Keratinocyte (primary cell): ENCODE results near the gene RNPEP. TPM values are rescaled to one million over a fixed set of nuclear protein-coding genes. Genes with fewer than 3 reads are reported as not detected.

Source experiments
- DNase-seq: peaks from one replicate; pipeline ENCODE4 v3.0.0-alpha.2; 2011; ENCODE audit warnings: low read depth, missing footprints, low spot score
- FAIRE-seq: peaks from 2 replicates; lab custom pipeline; 2011; peaks lifted over from hg19 to GRCh38; lab: Jason Lieb, UNC
- H2AFZ ChIP-seq: 2 replicates; pipeline ENCODE4 v1.6.0; 2012; ENCODE audit warnings: low read length, control low read depth, inconsistent platforms; ENCODE audit not compliant: control insufficient read depth
- H3K27ac ChIP-seq: 2 replicates; pipeline ENCODE4 v1.5.1; 2011; ENCODE audit warnings: low read length; ENCODE audit not compliant: control insufficient read depth, insufficient read depth
- H3K27me3 ChIP-seq: 3 replicates; pipeline ENCODE4 v1.6.0; 2011; ENCODE audit warnings: low read length; ENCODE audit not compliant: control insufficient read depth, insufficient read depth; ENCODE audit errors: extremely low read depth
- H3K36me3 ChIP-seq, 2 experiments: 2 replicates in 1 of 2; 3 replicates in 1 of 2; pipeline ENCODE4 v1.5.1; 2011; ENCODE audit warnings: low read length in 2 of 2, mild to moderate bottlenecking in 1 of 2; ENCODE audit not compliant: control insufficient read depth in 2 of 2, insufficient read depth in 2 of 2; ENCODE audit errors: extremely low read depth in 1 of 2
- H3K4me1 ChIP-seq: 3 replicates; pipeline ENCODE4 v1.5.1; 2011; ENCODE audit warnings: low read length; ENCODE audit not compliant: control insufficient read depth, insufficient read depth; ENCODE audit errors: extremely low read depth
- H3K4me2 ChIP-seq: 3 replicates; pipeline ENCODE4 v1.6.0; 2011; ENCODE audit warnings: low read depth, low read length; ENCODE audit not compliant: control insufficient read depth, insufficient read depth; ENCODE audit errors: extremely low read depth
- H3K4me3 ChIP-seq, 3 experiments: fragments of 200-600 bp in 1 of 3; sonication (generic) in 1 of 3; 2 replicates in 2 of 3; 3 replicates in 1 of 3; pipeline ENCODE4 v1.5.1; 2011 to 2016; ENCODE audit warnings: low read length in 3 of 3, mild to moderate bottlenecking in 3 of 3, control low read depth in 2 of 3, inconsistent platforms in 1 of 3, low read depth in 1 of 3, mixed read lengths in 1 of 3, mixed run types in 1 of 3, moderate library complexity in 1 of 3; ENCODE audit not compliant: control insufficient read depth in 2 of 3, insufficient read depth in 2 of 3; ENCODE audit errors: extremely low read depth in 1 of 3
- H3K79me2 ChIP-seq: 2 replicates; pipeline ENCODE4 v1.6.0; 2012; ENCODE audit warnings: low read length; ENCODE audit not compliant: control insufficient read depth, insufficient read depth
- H3K9ac ChIP-seq: 3 replicates; pipeline ENCODE4 v1.6.0; 2011; ENCODE audit warnings: low read length; ENCODE audit not compliant: control insufficient read depth, insufficient read depth; ENCODE audit errors: extremely low read depth
- H3K9me1 ChIP-seq: 3 replicates; pipeline ENCODE4 v1.6.0; 2011; ENCODE audit warnings: low read length; ENCODE audit not compliant: control insufficient read depth, insufficient read depth; ENCODE audit errors: extremely low read depth
- H3K9me3 ChIP-seq: 2 replicates; pipeline ENCODE4 v1.5.1; 2012; ENCODE audit warnings: low read depth, low read length; ENCODE audit not compliant: control insufficient read depth
- H4K20me1 ChIP-seq: 3 replicates; pipeline ENCODE4 v1.6.0; 2011; ENCODE audit warnings: low read length; ENCODE audit not compliant: control insufficient read depth, insufficient read depth; ENCODE audit errors: extremely low read depth
- EZH2 ChIP-seq: IDR thresholded peaks from one replicate; pipeline ENCODE4 v1.6.1; 2012; ENCODE audit warnings: inconsistent platforms, mild to moderate bottlenecking, low read length, moderate library complexity
- dilution Hi-C: fragments of 300-500 bp; cut with MboI; formaldehyde crosslinking; loops from one replicate; pipeline ENCODE4 v1.7.0; 2020; ENCODE audit warnings: low sequenced_read_pairs; ENCODE audit not compliant: extremely low pct_ligation_motif_present
- polyA plus RNA-seq, 5 experiments: library from polyadenylated mRNA; depleted of rRNA in 3 of 5; stranded (reverse) in 3 of 5; stranded (forward) in 1 of 5; unstranded in 1 of 5; fragments of >200 nt; gene quantifications; 1 replicate in 1 of 5; 2 replicates in 3 of 5; 3 replicates in 1 of 5; pipeline versions ENCODE4 v1.2.1 to v1.2.3, GENCODE V29; 2011 to 2012; ENCODE audit warnings: missing spikeins in 2 of 5, low read depth in 1 of 5, low replicate concordance in 1 of 5
- TF ChIP-seq, protein P1 (sequence below), 3 experiments: IDR thresholded peaks in 1 of 3; conservative IDR thresholded peaks in 1 of 3; optimal IDR thresholded peaks in 1 of 3; 2 replicates in 2 of 3; 3 replicates in 1 of 3; pipeline versions ENCODE3 to v1.5.1; 2011; ENCODE audit warnings: low read length in 3 of 3, mild to moderate bottlenecking in 3 of 3, moderate library complexity in 2 of 3, control low read depth in 1 of 3, inconsistent platforms in 1 of 3; ENCODE audit not compliant: insufficient read depth in 2 of 3; ENCODE audit errors: extremely low read depth in 1 of 3

Gene RNPEP
- polyA plus RNA-seq, 1 donor (not counting 4 experiments of a cell fraction or from before 2014, with no cell fraction given) = 63.0 TPM

DNA sequence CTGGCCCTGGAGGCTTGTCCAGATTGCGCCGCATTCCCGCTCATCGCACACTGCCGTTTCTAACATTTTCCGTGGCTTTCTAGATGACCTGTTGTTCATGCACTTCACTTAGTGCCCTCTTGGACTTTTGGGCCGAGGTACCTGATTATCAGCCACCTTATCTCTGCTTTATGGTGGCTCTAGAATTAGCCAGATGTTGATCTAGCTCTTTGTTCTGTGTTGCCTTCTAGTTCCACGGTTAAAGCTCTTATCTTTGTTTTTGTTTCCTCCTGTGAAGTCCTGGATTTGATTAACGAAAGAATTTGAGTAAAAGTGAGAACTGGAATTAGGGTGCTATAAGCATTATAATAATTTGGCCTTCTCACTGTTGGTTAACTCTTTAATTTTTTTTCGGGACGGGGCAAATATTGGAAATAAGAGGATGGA, 945 bp downstream of the RNPEP start:
- H2AFZ ChIP-seq = peak overlapping the region; percentile 95
- peak overlapping the region; percentile 96 for H3K4me2 ChIP-seq
- TF ChIP-seq, protein P1, sequence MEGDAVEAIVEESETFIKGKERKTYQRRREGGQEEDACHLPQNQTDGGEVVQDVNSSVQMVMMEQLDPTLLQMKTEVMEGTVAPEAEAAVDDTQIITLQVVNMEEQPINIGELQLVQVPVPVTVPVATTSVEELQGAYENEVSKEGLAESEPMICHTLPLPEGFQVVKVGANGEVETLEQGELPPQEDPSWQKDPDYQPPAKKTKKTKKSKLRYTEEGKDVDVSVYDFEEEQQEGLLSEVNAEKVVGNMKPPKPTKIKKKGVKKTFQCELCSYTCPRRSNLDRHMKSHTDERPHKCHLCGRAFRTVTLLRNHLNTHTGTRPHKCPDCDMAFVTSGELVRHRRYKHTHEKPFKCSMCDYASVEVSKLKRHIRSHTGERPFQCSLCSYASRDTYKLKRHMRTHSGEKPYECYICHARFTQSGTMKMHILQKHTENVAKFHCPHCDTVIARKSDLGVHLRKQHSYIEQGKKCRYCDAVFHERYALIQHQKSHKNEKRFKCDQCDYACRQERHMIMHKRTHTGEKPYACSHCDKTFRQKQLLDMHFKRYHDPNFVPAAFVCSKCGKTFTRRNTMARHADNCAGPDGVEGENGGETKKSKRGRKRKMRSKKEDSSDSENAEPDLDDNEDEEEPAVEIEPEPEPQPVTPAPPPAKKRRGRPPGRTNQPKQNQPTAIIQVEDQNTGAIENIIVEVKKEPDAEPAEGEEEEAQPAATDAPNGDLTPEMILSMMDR (optimal IDR thresholded peaks at IDR 0.05 in 1 of 3, IDR thresholded peaks at IDR 0.05 in 1 of 3, conservative IDR thresholded peaks at IDR 0.05 in 1 of 3; ENCODE audit: extremely low read depth in 1 of 3, insufficient read depth in 2 of 3, low read length in 3 of 3) = no peak
- no peak for TF ChIP-seq EZH2
- no peaks in the 10 kb centered on the region for H3K27me3 ChIP-seq
- FAIRE-seq = peak; percentile 61
- H3K4me3 ChIP-seq = peak overlapping the region; percentile 86 to 95 (median 90)
- H3K79me2 ChIP-seq = peaks cover 35% of the 10 kb centered on the region
- no peak for DNase-seq
- H3K4me1 ChIP-seq = peaks cover 37% of the 10 kb centered on the region
- H4K20me1 ChIP-seq = no peaks in the 10 kb centered on the region
- no peaks in the 10 kb centered on the region for H3K36me3 ChIP-seq
- dilution Hi-C loops = no loop called here
- no peaks in the 10 kb centered on the region for H3K9me3 ChIP-seq
- peak overlapping the region; percentile 81 for H3K27ac ChIP-seq
- no peaks in the 10 kb centered on the region for H3K9me1 ChIP-seq
- peak overlapping the region; percentile 80 for H3K9ac ChIP-seq

DNA sequence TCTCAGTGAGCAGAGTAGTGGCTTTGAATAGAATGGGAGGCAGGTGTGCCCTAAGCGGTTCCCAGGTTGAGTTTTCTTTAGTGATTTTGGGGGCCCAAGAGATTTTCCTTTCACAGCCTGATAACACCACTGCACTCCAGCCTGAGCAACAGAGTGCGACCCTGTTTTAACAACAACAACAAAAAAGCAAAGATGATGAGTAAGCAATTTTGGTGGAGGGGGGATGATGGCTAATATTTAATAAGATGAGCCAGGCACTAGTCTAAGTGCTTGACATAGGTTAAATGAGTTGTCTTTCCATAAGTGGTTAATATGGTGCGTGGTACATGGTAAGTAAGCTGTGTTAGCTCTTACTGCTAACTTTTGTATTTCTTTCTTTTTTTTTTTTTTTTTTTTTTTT, 2.0 kb downstream of the RNPEP start:
- dilution Hi-C loops = no loop called here
- Histone ChIP-seq H3K27me3 (no peaks in the 10 kb centered on the region), H3K79me2 (peaks cover 39% of the 10 kb centered on the region), H3K9me1 (no peaks in the 10 kb centered on the region), H3K4me1 (peaks cover 40% of the 10 kb centered on the region), H3K9ac (no peak overlapping the region), H2AFZ (no peak overlapping the region), H3K36me3 (peaks cover 2 to 7% of the 10 kb centered on the region in 2 experiments), H4K20me1 (no peaks in the 10 kb centered on the region), H3K4me2 (peak overlapping the region; percentile 38), H3K9me3 (no peaks in the 10 kb centered on the region), H3K27ac (no peak overlapping the region), H3K4me3 (no peak overlapping the region)
- no peak for TF ChIP-seq EZH2
- no peak for FAIRE-seq
- no peak for DNase-seq

DNA sequence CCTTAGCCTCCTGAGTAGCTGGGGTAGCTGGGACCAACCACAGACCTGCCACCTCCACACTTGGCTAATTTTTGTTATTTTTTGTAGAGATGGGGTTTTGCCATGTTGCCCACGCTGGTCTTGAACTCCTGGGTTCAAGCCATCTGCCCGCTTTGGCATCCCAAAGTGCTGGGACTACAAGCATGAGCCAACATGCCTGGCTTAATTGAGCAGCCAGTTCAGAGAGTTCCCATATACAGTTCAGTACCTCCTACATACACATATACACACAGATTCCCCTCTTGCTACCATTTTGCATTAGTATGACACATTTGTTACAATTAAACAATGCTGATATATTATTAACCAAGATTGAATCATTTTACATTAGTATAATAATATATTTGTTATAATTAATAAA, 2.9 kb downstream of the RNPEP start:
- Histone ChIP-seq H3K9me1 (no peaks in the 10 kb centered on the region), H3K4me2 (peak overlapping the region; percentile 16), H3K4me1 (peaks cover 49% of the 10 kb centered on the region), H3K9me3 (no peaks in the 10 kb centered on the region), H3K79me2 (peaks cover 39% of the 10 kb centered on the region), H3K27ac (no peak overlapping the region), H3K36me3 (peaks cover 8 to 12% of the 10 kb centered on the region in 2 experiments), H3K4me3 (no peak overlapping the region), H2AFZ (no peak overlapping the region), H3K27me3 (no peaks in the 10 kb centered on the region), H4K20me1 (no peaks in the 10 kb centered on the region), H3K9ac (no peak overlapping the region)
- dilution Hi-C loops = no loop called here
- FAIRE-seq (no peak), DNase-seq (no peak)
- TF ChIP-seq EZH2 = no peak
- TF ChIP-seq, protein P1 (optimal IDR thresholded peaks at IDR 0.05 in 1 of 3, IDR thresholded peaks at IDR 0.05 in 1 of 3, conservative IDR thresholded peaks at IDR 0.05 in 1 of 3; ENCODE audit: extremely low read depth in 1 of 3, insufficient read depth in 2 of 3, low read length in 3 of 3) = no peak
